DMS 273 treated with DMSO at 0.1 percent for 48 hours (cell line): ENCODE results near the gene PPP1R3D.
"Not testable (repeated sequence)": the region's sequence is repeated elsewhere in the genome, so short reads cannot be mapped to it uniquely, and the experiment has no call there.

Experiments
- DNase-seq: peaks from one replicate; lab custom pipeline; 2025; lab: John Stamatoyannopoulos, UW

PPP1R3D gene

GRCh38 chr20:59940129-59940955 is at the start of gene PPP1R3D, which contains the start of gene FAM217B:
Gene PPP1R3D (minus strand): TSS chr20:59940305. CDS start chr20:59939931, 374 bp downstream.
Gene FAM217B (plus strand): TSS chr20:59940389. CDS start chr20:59943944, 3,555 bp downstream.
- DNase-seq, result peak; percentile 79

GRCh38 chr20:59988141-59988540 is 48.0 kb upstream of the PPP1R3D start:
- DNase-seq, result no peak

- DNase-seq, result no peak
These were observed 47.0 kb upstream of the PPP1R3D start for GRCh38 chr20:59987135-59987534.

- no peak for DNase-seq
These were observed 45.8 kb upstream of the PPP1R3D start for GRCh38 chr20:59985864-59986263.

- no peak for DNase-seq
These were observed 45.1 kb upstream of the PPP1R3D start for GRCh38 chr20:59985164-59985563.

GRCh38 chr20:59984541-59984940 is 44.4 kb upstream of the PPP1R3D start:
- no peak for DNase-seq

- DNase-seq, result no peak
These were observed 43.0 kb upstream of the PPP1R3D start for GRCh38 chr20:59983076-59983475.

- no peak for DNase-seq
These were observed 37.0 kb upstream of the PPP1R3D start for GRCh38 chr20:59977086-59977485.

GRCh38 chr20:59976156-59976782 is 36.2 kb upstream of the PPP1R3D start:
- no peak for DNase-seq

- no peak for DNase-seq
These were observed 32.1 kb upstream of the PPP1R3D start for GRCh38 chr20:59972037-59972801.

GRCh38 chr20:59971428-59971827 is 31.3 kb upstream of the PPP1R3D start:
- no peak for DNase-seq

GRCh38 chr20:59966428-59966827 is 26.3 kb upstream of the PPP1R3D start:
- DNase-seq, result no peak

- no peak for DNase-seq
These were observed 22.1 kb upstream of the PPP1R3D start for GRCh38 chr20:59962155-59962554.

GRCh38 chr20:59961423-59961822 is 21.3 kb upstream of the PPP1R3D start:
- no peak for DNase-seq

- DNase-seq, result no peak
These were observed 18.5 kb upstream of the PPP1R3D start for GRCh38 chr20:59958626-59959025.

GRCh38 chr20:59958123-59958522 is 18.0 kb upstream of the PPP1R3D start, which contains the start of gene CDH26:
Gene CDH26 (plus strand): TSS chr20:59958423. CDS start chr20:59958727, 304 bp downstream.
- no peak for DNase-seq

GRCh38 chr20:59957568-59957967 is 17.5 kb upstream of the PPP1R3D start:
- not testable (repeated sequence) for DNase-seq

- no peak for DNase-seq
These were observed 15.2 kb upstream of the PPP1R3D start for GRCh38 chr20:59955131-59955796.

GRCh38 chr20:59954718-59955117 is 14.6 kb upstream of the PPP1R3D start:
- DNase-seq, result no peak

GRCh38 chr20:59949911-59950310 is 9.8 kb upstream of the PPP1R3D start:
- DNase-seq, result no peak

- peak; percentile 8 for DNase-seq
These were observed 9.0 kb upstream of the PPP1R3D start for GRCh38 chr20:59948828-59949720.
